Epithelial cell of esophagus (primary cell): Measurements from ENCODE around the gene SAG.

ENCODE experiments used
- DNase-seq: peaks from one replicate; pipeline ENCODE4 v3.0.0; 2010; ENCODE audit warnings: low read depth
- H3K4me3 ChIP-seq: 2 replicates; pipeline ENCODE4 v1.5.1; 2011; ENCODE audit warnings: mild to moderate bottlenecking, low read length, control low read depth
- CTCF ChIP-seq: IDR thresholded peaks from 2 replicates; pipeline ENCODE4 v1.5.1; 2011; ENCODE audit warnings: low read depth, mild to moderate bottlenecking, low read length, control low read depth, inconsistent platforms; ENCODE audit not compliant: insufficient read depth; ENCODE audit errors: missing control alignments

SAG gene

GRCh38 chr2:233380995-233381637 is 73.5 kb downstream of the SAG start:
- TF ChIP-seq CTCF = no peak
- no peak overlapping the region for H3K4me3 ChIP-seq
- no peak for DNase-seq

- DNase-seq = peak; percentile 26
- no peak for TF ChIP-seq CTCF
- H3K4me3 ChIP-seq = no peak overlapping the region
Measured at GRCh38 chr2:233381638-233381995, 74.0 kb downstream of the SAG start.

DNA sequence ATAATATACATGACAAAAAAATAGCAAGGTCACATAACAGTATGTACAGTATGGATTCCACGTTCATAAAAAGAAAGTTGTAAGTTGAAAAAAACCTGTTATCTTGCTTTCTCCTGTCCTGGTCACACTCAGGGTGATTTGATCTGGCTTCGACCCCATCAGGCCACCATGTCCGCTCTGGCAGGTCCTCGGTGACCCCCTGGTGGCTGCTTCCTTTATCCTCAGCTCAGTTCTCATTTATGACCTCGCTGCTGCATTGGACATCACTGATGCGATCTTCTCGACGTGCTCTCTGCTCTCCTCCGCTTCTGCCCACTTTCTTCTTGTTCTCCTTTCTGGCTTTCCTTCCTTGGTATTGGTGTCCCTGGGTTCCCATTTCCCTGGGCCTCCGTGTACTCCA is 76.4 kb downstream of the SAG start:
- no peak for TF ChIP-seq CTCF
- DNase-seq = no peak
- H3K4me3 ChIP-seq = no peak overlapping the region

- no peak for TF ChIP-seq CTCF
- no peak overlapping the region for H3K4me3 ChIP-seq
- DNase-seq = peak; percentile 84
Measured at GRCh38 chr2:233384811-233385488, 77.3 kb downstream of the SAG start.

- no peak overlapping the region for H3K4me3 ChIP-seq
- no peak for DNase-seq
- TF ChIP-seq CTCF = no peak
Measured at GRCh38 chr2:233385489-233386044, 78.0 kb downstream of the SAG start.

- peak; percentile 47 for DNase-seq
- H3K4me3 ChIP-seq = no peak overlapping the region
- TF ChIP-seq CTCF = no peak
Measured at GRCh38 chr2:233386382-233387041, 78.9 kb downstream of the SAG start.
